SK-N-SH treated with all-trans-retinoic acid at 6 μM for 48 hours (cell line): Measurements from ENCODE around the gene SV2B.

ENCODE experiments used
- ARNTL ChIP-seq: fragments of 450-650 bp; formaldehyde crosslinking; IDR thresholded peaks from 2 replicates; pipeline ENCODE4 v1.5.0; 2020; ENCODE audit warnings: low read depth, mild to moderate bottlenecking, moderate library complexity, borderline replicate concordance
- BACH2 ChIP-seq: fragments of 250-450 bp; sonication (Bioruptor Pico); IDR thresholded peaks from 2 replicates; pipeline ENCODE4 v1.9.0; 2021; ENCODE audit warnings: mild to moderate bottlenecking, borderline replicate concordance
- ESRRG ChIP-seq: fragments of 250-450 bp; sonication (Bioruptor Pico); IDR thresholded peaks from 2 replicates; pipeline ENCODE4 v1.6.1; 2021; ENCODE audit warnings: mild to moderate bottlenecking
- OSR1 ChIP-seq: fragments of 250-450 bp; sonication (Bioruptor Pico); IDR thresholded peaks from 2 replicates; pipeline ENCODE4 v1.8.0; 2022; ENCODE audit warnings: moderate library complexity, mild to moderate bottlenecking, inconsistent platforms
- PPARA ChIP-seq: fragments of 250-450 bp; sonication (Bioruptor Pico); IDR thresholded peaks from 2 replicates; pipeline ENCODE4 v1.5.0; 2020; ENCODE audit warnings: mild to moderate bottlenecking, borderline replicate concordance
- TOX ChIP-seq: fragments of 250-450 bp; sonication (Bioruptor Pico); IDR thresholded peaks from 2 replicates; pipeline ENCODE4 v1.8.0; 2021; ENCODE audit warnings: mild to moderate bottlenecking, moderate library complexity, borderline replicate concordance
- TSHZ2 ChIP-seq: fragments of 250-450 bp; sonication (Bioruptor Pico); IDR thresholded peaks from 2 replicates; pipeline ENCODE4 v1.5.0; 2020; ENCODE audit warnings: mild to moderate bottlenecking, moderate library complexity
- ZC3H10 ChIP-seq: fragments of 250-450 bp; sonication (Bioruptor Pico); IDR thresholded peaks from 2 replicates; pipeline ENCODE4 v1.5.1; 2021; ENCODE audit warnings: mild to moderate bottlenecking, moderate library complexity
- ZFP3 ChIP-seq: fragments of 250-450 bp; sonication (Bioruptor Pico); IDR thresholded peaks from 2 replicates; pipeline ENCODE4 v1.5.0; 2020; ENCODE audit warnings: mild to moderate bottlenecking, moderate library complexity
- ZFP30 ChIP-seq: fragments of 450-650 bp; formaldehyde crosslinking; IDR thresholded peaks from 2 replicates; pipeline ENCODE4 v1.5.0; 2022; ENCODE audit warnings: mild to moderate bottlenecking, moderate library complexity
- ZNF70 ChIP-seq: fragments of 450-650 bp; formaldehyde crosslinking; IDR thresholded peaks from 2 replicates; pipeline ENCODE4 v1.5.0; 2020; ENCODE audit warnings: mild to moderate bottlenecking, moderate library complexity

DNA sequence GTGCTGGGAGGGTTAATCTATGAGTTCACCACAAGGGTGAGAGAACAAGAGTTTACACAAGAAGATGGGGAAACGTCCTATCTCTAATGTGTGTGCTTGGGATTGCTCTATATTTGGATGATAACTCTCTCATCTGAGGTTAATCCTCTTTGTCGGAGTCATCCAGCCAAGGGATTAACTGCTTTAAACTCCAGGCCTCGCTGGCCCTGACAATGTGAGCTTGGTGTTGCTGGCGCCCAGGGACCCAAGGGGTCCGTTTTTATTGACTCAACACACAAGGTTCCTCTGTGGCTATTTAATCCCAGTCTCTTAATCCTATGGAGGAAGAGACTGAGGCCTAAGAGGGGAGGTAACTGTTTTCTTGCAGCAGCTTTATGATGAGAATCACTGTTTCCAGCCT is 14.2 kb downstream of the SV2B start:
- TF ChIP-seq ESRRG (CRISPR knock-in tag) (no peak), ZFP30 (no peak), ZNF70 (CRISPR knock-in tag) (no peak), TSHZ2 (CRISPR knock-in tag) (no peak), BACH2 (no peak), OSR1 (CRISPR knock-in tag) (no peak), ZC3H10 (CRISPR knock-in tag) (no peak), PPARA (no peak), ARNTL (no peak), TOX (no peak), ZFP3 (CRISPR knock-in tag) (no peak)
